Hematopoietic multipotent progenitor cell (in vitro differentiated cells): ENCODE data around the gene FAM13A. TPM values are rescaled to one million over a fixed set of nuclear protein-coding genes. Genes with fewer than 3 reads are reported as not detected.
"Not testable (repeated sequence)": the region's sequence is repeated elsewhere in the genome, so short reads cannot be mapped to it uniquely, and the experiment has no call there.

ENCODE experiments used
- DNase-seq, 3 donors: peaks; one replicate each; pipeline ENCODE4 v3.0.0-alpha.2; 2011 to 2015; ENCODE audit warnings: low read depth in 2 of 3, low spot score in 2 of 3
- total RNA-seq: library from RNA; depleted of rRNA; stranded (reverse); fragments of >200 nt; gene quantifications from one replicate; pipeline ENCODE4 v1.2.3, GENCODE V29; 2012

Gene FAM13A
- total RNA-seq, 1 donor: 8.6 TPM

- DNase-seq: no peak
Measured at GRCh38 chr4:88964450-88964849, 92.5 kb downstream of the FAM13A start.

GRCh38 chr4:88963817-88964216, 93.2 kb downstream of the FAM13A start:
- DNase-seq: no peak

GRCh38 chr4:88962396-88962795, 94.6 kb downstream of the FAM13A start:
- DNase-seq: no peak

GRCh38 chr4:88960576-88960975, 96.4 kb downstream of the FAM13A start:
- DNase-seq: peak in 1 of 3 donors; percentile 54

- no peak for DNase-seq
Measured at GRCh38 chr4:88958080-88958479, 98.9 kb downstream of the FAM13A start.

GRCh38 chr4:88957570-88957969, 99.4 kb downstream of the FAM13A start:
- peak in 1 of 3 donors; percentile 26 for DNase-seq

- no peak for DNase-seq
Measured at GRCh38 chr4:88955580-88956380, 101.2 kb downstream of the FAM13A start.

GRCh38 chr4:88953400-88953799, 103.6 kb downstream of the FAM13A start:
- peak in 2 of 3 donors; percentile 14 to 54 for DNase-seq

- no peak for DNase-seq
Measured at GRCh38 chr4:88952081-88952480, 104.9 kb downstream of the FAM13A start.

- no peak for DNase-seq
Measured at GRCh38 chr4:88949605-88950004, 107.4 kb downstream of the FAM13A start.

- DNase-seq: no peak
Measured at GRCh38 chr4:88940506-88940905, 116.5 kb downstream of the FAM13A start.

GRCh38 chr4:88939697-88940096, 117.3 kb downstream of the FAM13A start:
- DNase-seq: no peak

- no peak for DNase-seq
Measured at GRCh38 chr4:88938138-88938537, 118.8 kb downstream of the FAM13A start.

GRCh38 chr4:88937081-88937480, 119.9 kb downstream of the FAM13A start:
- DNase-seq: no peak

- no peak for DNase-seq
Measured at GRCh38 chr4:88933414-88934160, 123.4 kb downstream of the FAM13A start.

GRCh38 chr4:88928852-88929251, 128.1 kb downstream of the FAM13A start:
- no peak for DNase-seq

GRCh38 chr4:88927420-88927819, 129.6 kb downstream of the FAM13A start:
- DNase-seq: no peak

GRCh38 chr4:88919056-88919455, 137.9 kb downstream of the FAM13A start:
- no peak for DNase-seq

GRCh38 chr4:88913181-88913580, 143.8 kb downstream of the FAM13A start:
- DNase-seq: not testable (repeated sequence)

- DNase-seq: no peak
Measured at GRCh38 chr4:88911246-88912212, 145.5 kb downstream of the FAM13A start.

GRCh38 chr4:88910101-88910500, 146.9 kb downstream of the FAM13A start:
- DNase-seq: no peak
